GM12892 (cell line): Measurements from ENCODE around the gene PMPCA.

Experiments used
- POLR2AphosphoS5 ChIP-seq: IDR thresholded peaks from 2 replicates; pipeline ENCODE4 v1.6.1; 2011; ENCODE audit warnings: low read depth, low read length, control low read depth
- TAF1 ChIP-seq: IDR thresholded peaks from 2 replicates; pipeline ENCODE4 v1.6.1; 2011; ENCODE audit warnings: low read depth, mild to moderate bottlenecking, control low read depth, low read length, borderline replicate concordance

DNA sequence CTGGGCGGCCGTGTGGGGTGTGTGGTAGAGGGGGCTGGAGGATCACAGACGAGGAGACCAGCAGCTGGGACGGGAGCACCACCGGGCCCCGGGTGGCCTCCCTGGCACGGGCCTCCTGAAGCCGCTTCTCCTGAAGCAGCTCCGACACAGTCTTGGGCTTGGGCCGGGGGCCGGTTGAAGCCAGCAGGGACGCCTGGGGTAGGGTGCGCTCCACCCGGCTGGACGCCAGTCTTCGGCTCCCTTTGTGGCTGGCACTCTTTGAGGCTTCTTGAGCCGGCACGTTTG, 31.5 kb upstream of the PMPCA start:
- TF ChIP-seq POLR2AphosphoS5 (no peak), TAF1 (no peak)
